G401 (cell line): ENCODE data around the gene IMPACT. TPM values are rescaled to one million over a fixed set of nuclear protein-coding genes. Genes with fewer than 3 reads are reported as not detected.

Source experiments
- total RNA-seq: library from RNA; depleted of rRNA; stranded (reverse); fragments of >200 nt; shearing (Covaris generic); gene quantifications from 2 replicates; pipeline ENCODE4 v1.2.3, GENCODE V29; 2014; rRNA removed

Gene IMPACT
- total RNA-seq, 1 experiment from 2014 or later, result 47.6 TPM

Other genes starting within 250 kb of the IMPACT start
- 75.8 and 78.6 TPM in 2 replicates for gene OSBPL1A, start 28.8 kb upstream of the IMPACT start, total RNA-seq
- gene HRH4, start 34.0 kb downstream of the IMPACT start, total RNA-seq, result not detected in 2 replicates